Ovary (tissue), 3 donors: ENCODE measurements around the gene CERS6.

Experiments used
- POLR2A ChIP-seq: fragments of 450-650 bp; IDR thresholded peaks from one replicate; pipeline ENCODE4 v1.6.1; 2017; ENCODE audit warnings: antibody characterized with exemption, mild to moderate bottlenecking, moderate library complexity
- TF ChIP-seq, protein P1 (sequence below), 3 donors: fragments of 450-650 bp in 2 of 3; fragments of 200-600 bp in 1 of 3; IDR thresholded peaks; one replicate each; pipeline versions ENCODE4 v1.5.1 to v1.8.0; 2016 to 2022; ENCODE audit warnings: antibody characterized with exemption in 3 of 3, mild to moderate bottlenecking in 1 of 3
- donor health status: DM: no; HTN: no; CAD: no.

DNA sequence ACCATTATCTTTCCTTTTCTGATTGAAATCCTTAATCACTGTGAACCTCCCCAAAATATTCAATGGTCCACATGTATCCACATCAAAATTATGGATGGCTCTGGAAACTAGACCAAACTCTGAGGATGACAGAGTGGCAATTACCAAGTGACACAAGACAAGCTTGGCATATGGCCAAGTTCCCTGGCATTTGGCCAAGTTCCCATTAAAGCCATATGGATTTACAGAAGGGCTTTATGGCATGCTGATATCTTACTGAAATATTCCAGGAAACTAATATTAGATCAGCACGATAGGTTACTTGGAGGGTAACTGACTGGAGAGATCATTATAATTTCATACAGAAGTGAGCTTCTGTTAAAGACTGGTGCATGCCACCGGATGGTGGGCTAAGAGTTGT lies 21.9 kb upstream of the CERS6 start:
- TF ChIP-seq, protein P1, sequence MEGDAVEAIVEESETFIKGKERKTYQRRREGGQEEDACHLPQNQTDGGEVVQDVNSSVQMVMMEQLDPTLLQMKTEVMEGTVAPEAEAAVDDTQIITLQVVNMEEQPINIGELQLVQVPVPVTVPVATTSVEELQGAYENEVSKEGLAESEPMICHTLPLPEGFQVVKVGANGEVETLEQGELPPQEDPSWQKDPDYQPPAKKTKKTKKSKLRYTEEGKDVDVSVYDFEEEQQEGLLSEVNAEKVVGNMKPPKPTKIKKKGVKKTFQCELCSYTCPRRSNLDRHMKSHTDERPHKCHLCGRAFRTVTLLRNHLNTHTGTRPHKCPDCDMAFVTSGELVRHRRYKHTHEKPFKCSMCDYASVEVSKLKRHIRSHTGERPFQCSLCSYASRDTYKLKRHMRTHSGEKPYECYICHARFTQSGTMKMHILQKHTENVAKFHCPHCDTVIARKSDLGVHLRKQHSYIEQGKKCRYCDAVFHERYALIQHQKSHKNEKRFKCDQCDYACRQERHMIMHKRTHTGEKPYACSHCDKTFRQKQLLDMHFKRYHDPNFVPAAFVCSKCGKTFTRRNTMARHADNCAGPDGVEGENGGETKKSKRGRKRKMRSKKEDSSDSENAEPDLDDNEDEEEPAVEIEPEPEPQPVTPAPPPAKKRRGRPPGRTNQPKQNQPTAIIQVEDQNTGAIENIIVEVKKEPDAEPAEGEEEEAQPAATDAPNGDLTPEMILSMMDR (IDR thresholded peaks at IDR 0.05), result no peak
- TF ChIP-seq POLR2A, result no peak
